Measurements from ENCODE around the gene FKBP8. TPM values are rescaled to one million over a fixed set of nuclear protein-coding genes. Genes with fewer than 3 reads are reported as not detected.

The FKBP8 gene
- total RNA-seq, 2 donors from 2014 or later, result 277 to 336 TPM

DNA sequence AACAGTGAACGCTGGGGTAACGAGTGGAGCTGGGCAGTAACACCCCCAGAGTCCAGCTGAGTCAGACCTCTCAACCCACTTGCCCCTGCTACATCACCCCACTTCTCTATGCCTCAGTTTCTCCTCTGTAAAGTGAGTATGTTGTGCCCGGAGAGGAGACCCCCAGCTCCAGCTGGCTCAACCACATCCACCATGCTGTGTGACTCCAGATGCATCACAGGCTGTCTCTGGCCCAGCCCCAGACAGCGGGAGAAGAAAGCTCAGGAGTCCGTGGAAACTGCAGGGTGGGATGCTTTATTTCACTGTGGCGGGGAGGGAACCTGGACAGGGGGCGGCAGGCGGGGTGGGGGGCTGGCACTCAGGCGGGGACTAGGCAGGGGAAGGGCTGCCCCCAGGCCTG is 11.9 kb downstream of the FKBP8 start:
- Histone ChIP-seq H3K9ac (ENCODE audit: extremely low read depth, low read length, poor library complexity, severe bottlenecking) (no peak overlapping the region), H3K27ac (ENCODE audit: low read depth, low read length) (no peak overlapping the region), H3K27me3 (ENCODE audit: control insufficient read depth, insufficient read depth, low read length, poor library complexity, severe bottlenecking) (no peaks in the 10 kb centered on the region), H3K9me3 (ENCODE audit: control insufficient read depth, low read length) (no peaks in the 10 kb centered on the region), H3K36me3 (ENCODE audit: control insufficient read depth, insufficient read depth, low read length) (peaks cover 24% of the 10 kb centered on the region), H3K4me3 (ENCODE audit: low read length) (no peak overlapping the region), H3K4me1 (ENCODE audit: control insufficient read depth, insufficient read depth, low read length) (no peaks in the 10 kb centered on the region)
- WGBS, 2 experiments (ENCODE audit: insufficient coverage in 1 of 2, insufficient read length in 1 of 2), result 94 to 100% methylated on average over 2 to 8 of the region's 9 CpGs
- Mint-ChIP-seq H3K27ac (no peak overlapping the region), H3K36me3 (ENCODE audit: low read depth) (peaks cover 36% of the 10 kb centered on the region), H3K27me3 (ENCODE audit: insufficient read depth) (no peaks in the 10 kb centered on the region), H3K4me3 (no peak overlapping the region), H3K9me3 (no peaks in the 10 kb centered on the region), H3K4me1 (no peaks in the 10 kb centered on the region)
- no peak for TF ChIP-seq CTCF (conservative IDR thresholded peaks at IDR 0.05)
- no peak for DNase-seq

- WGBS, 2 experiments (ENCODE audit: insufficient coverage in 1 of 2, insufficient read length in 1 of 2), result 86 to 93% methylated on average over 6 to 7 of the region's 7 CpGs
- Mint-ChIP-seq H3K27ac (no peak overlapping the region), H3K27me3 (ENCODE audit: insufficient read depth) (no peaks in the 10 kb centered on the region), H3K4me1 (no peaks in the 10 kb centered on the region), H3K36me3 (ENCODE audit: low read depth) (peaks cover 22% of the 10 kb centered on the region), H3K9me3 (no peaks in the 10 kb centered on the region), H3K4me3 (no peak overlapping the region)
- no peaks in the 10 kb centered on the region for H3K9me3 ChIP-seq (ENCODE audit: control insufficient read depth, low read length)
- no peak overlapping the region for H3K27ac ChIP-seq (ENCODE audit: low read depth, low read length)
- no peak overlapping the region for H3K9ac ChIP-seq (ENCODE audit: extremely low read depth, low read length, poor library complexity, severe bottlenecking)
- H3K4me1 ChIP-seq (ENCODE audit: control insufficient read depth, insufficient read depth, low read length), result no peaks in the 10 kb centered on the region
- peaks cover 14% of the 10 kb centered on the region for H3K36me3 ChIP-seq (ENCODE audit: control insufficient read depth, insufficient read depth, low read length)
- no peak for TF ChIP-seq CTCF (conservative IDR thresholded peaks at IDR 0.05)
- H3K27me3 ChIP-seq (ENCODE audit: control insufficient read depth, insufficient read depth, low read length, poor library complexity, severe bottlenecking), result no peaks in the 10 kb centered on the region
- no peak for DNase-seq
- H3K4me3 ChIP-seq (ENCODE audit: low read length), result no peak overlapping the region
Measured at GRCh38 chr19:18529782-18530181, 13.6 kb downstream of the FKBP8 start.

DNA sequence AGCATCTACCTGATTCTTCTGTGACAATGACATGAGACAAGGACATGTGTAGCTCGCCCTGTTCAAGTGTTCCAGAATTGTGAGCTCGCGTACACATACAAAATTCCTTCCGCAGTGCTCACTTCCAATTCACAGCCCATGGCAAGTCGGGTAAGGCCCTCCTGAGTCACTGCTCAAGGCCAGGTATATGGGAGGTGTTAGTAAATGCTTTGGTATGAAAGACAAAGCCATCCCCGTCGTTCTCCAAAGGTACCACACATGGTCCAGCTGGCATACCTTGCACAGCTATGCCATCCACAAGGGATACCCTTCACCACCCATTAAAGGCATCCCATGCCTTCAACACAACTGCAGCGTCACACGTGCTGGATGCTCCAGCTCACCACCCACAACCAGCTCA is 17.1 kb downstream of the FKBP8 start:
- no peak for DNase-seq
- H3K27ac Mint-ChIP-seq, result peak overlapping the region; percentile 61
- no peaks in the 10 kb centered on the region for H3K9me3 Mint-ChIP-seq
- no peak overlapping the region for H3K27ac ChIP-seq (ENCODE audit: low read depth, low read length)
- H3K36me3 Mint-ChIP-seq (ENCODE audit: low read depth), result peaks cover 2% of the 10 kb centered on the region
- H3K36me3 ChIP-seq (ENCODE audit: control insufficient read depth, insufficient read depth, low read length), result peaks cover 1% of the 10 kb centered on the region
- H3K27me3 ChIP-seq (ENCODE audit: control insufficient read depth, insufficient read depth, low read length, poor library complexity, severe bottlenecking), result no peaks in the 10 kb centered on the region
- no peak for TF ChIP-seq CTCF (conservative IDR thresholded peaks at IDR 0.05)
- no peaks in the 10 kb centered on the region for H3K27me3 Mint-ChIP-seq (ENCODE audit: insufficient read depth)
- no peaks in the 10 kb centered on the region for H3K9me3 ChIP-seq (ENCODE audit: control insufficient read depth, low read length)
- H3K4me1 ChIP-seq (ENCODE audit: control insufficient read depth, insufficient read depth, low read length), result no peaks in the 10 kb centered on the region
- H3K4me1 Mint-ChIP-seq, result no peaks in the 10 kb centered on the region
- WGBS, 2 experiments (ENCODE audit: insufficient coverage in 1 of 2, insufficient read length in 1 of 2), result 89 to 95% methylated on average over 4 to 9 of the region's 9 CpGs
- no peak overlapping the region for H3K4me3 ChIP-seq (ENCODE audit: low read length)
- no peak overlapping the region for H3K9ac ChIP-seq (ENCODE audit: extremely low read depth, low read length, poor library complexity, severe bottlenecking)
- H3K4me3 Mint-ChIP-seq, result no peak overlapping the region

Data from endodermal cell (in vitro differentiated cells).